ENCODE data around the gene HKDC1.

- TF ChIP-seq POLR2A (IDR thresholded peaks at IDR 0.05) (no peak), CTCF (IDR thresholded peaks at IDR 0.05) (no peak)
Observed at GRCh38 chr10:69290993-69291392, 70.9 kb downstream of the HKDC1 start.

All from heart left ventricle (tissue), 13 donors.